Activated naive CD4-positive, alpha-beta T cell (primary cell): Measurements from ENCODE around the gene SLC44A5.

ENCODE experiments used
- DNase-seq, 4 experiments: peaks; one replicate each; lab custom pipeline; 2025; lab: John Stamatoyannopoulos, UW

SLC44A5 gene

DNA sequence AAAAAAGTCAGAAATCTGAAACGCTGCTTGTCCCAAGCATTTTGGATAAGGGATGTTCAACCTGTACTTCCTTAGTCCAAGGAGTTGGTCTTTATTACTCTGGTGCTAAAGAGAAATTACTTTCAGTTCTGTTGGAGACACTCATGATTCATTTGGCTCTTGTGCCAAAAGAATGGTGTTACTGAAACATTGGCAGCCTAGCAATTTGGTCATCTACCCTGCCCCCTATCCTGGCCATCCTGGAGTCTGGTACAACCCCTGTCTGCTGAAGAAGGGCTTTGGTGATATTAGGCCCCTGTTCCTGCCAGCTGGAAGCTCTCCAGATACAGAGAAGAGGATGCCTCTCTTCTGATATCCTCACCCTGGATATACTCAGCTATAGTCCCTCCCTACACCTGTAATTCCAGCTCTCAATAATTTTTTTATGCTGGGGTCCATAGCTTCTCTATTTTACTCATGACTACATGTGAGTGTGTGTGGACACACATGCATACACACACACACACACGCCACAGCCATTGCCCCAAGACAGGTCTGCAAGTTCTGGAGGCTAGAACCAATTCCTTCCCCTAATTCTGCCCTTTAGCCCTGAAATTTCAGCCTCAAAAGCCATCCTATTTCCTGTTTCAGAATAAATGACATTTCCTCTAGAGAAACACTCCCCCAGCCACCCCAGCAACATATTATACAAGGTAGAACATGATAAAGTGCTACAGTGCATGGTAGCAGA, 436.7 kb downstream of the SLC44A5 start:
- DNase-seq, result no peak

GRCh38 chr1:75172556-75172955, 438.4 kb downstream of the SLC44A5 start:
- DNase-seq, result no peak

DNA sequence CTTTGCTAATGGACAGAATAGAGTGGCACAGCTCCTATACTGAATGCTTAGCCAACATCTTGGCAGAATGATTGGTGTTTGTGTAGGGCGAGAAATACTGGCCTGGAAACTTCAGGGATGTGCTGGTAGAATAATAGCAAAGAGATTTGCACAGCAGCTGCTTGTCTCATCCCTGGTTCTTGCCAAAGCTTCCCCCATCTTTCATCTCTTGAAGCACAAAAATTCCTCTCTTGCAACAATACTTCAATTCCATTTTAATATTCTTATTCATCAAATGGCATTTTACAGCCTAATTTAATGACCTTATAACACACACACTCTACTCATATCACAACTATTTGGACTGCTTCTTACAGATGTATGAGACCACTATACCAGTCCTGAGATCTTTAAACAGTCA, 439.0 kb downstream of the SLC44A5 start:
- no peak for DNase-seq

GRCh38 chr1:75170981-75171380, 439.9 kb downstream of the SLC44A5 start:
- DNase-seq, result no peak

DNA sequence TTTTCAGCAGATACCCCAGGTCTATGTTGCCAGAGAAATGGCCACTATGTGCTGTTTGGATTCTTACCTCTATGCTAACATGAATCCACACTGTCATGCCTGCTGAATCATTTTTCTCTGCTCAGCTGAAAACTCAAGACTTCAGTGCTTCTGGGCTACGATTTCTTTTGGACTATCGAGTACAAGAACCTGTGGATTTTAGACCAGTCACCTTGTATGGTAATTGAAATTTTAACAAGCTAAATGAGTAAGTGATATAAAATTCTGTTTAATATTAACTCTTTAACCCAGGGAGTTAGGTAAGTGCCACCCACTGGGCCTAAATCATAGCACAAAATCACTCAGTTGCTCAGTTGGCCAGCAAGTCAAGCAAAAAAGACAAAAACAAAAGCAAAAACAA, 440.9 kb downstream of the SLC44A5 start:
- no peak for DNase-seq

DNA sequence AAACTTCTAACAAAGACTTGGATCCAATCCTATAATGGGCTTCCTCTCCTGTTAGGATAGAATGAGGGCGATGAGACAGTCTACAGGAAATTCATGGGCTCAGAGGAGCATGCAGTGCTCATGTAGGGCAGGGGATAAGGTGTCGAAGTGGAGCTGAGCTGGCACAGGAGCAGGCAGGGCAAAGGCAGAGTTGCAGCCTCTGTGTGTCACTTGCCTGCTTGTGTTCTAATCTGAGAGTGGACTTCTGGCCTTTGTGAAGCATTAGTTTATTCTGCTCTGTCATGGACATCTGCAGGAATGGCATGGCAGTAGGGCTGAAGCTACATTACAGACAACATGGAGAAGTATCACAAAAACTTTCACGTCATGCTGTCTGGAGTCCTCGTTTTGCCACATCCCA, 444.1 kb downstream of the SLC44A5 start:
- DNase-seq, result no peak

DNA sequence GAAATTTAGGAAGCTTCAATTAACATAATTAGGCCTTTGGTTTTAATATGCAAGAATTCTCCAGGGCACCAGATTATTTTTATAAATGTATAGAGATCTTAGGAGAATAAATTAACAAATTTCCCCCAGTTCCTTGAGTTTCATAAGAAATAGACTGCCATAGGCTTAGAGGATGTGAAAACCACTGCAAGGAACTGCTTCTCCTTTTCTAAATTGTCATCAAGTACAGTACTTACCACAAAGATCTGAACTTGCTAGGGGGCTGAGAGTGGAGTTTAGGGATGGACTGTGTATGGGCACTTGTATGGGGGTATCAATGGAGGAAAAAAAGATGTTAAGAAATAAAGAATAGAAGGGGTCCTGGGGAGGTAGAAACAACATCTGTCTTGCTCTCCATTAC, 445.6 kb downstream of the SLC44A5 start:
- no peak for DNase-seq

DNA sequence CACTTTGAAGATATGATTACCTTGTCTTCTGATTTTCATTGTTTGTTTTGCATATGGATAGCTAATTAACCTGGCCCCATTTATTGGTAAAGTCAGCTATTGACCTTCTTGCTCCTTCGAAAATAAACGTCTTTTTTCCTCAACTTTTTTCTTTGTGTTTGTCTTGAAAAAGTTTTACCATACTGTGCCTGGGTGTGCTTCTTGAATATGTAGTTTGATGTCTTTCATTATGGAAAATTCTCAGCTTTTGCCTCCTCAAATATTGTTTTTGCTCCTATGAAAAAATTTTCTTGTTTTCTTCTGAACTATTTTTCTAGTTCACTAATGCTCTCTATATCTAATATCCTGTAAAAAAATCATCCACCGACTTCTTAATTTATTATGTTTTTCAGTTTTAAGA, 451.8 kb downstream of the SLC44A5 start:
- no peak for DNase-seq
